Testis (tissue), 2 donors: ENCODE data around the gene MDGA2.

Experiments used
- POLR2A ChIP-seq: fragments of 450-650 bp; IDR thresholded peaks from one replicate; pipeline ENCODE4 v1.6.1; 2017; ENCODE audit warnings: antibody characterized with exemption, mild to moderate bottlenecking, moderate library complexity
- TF ChIP-seq, protein P1 (sequence below), 3 experiments: fragments of 450-650 bp in 2 of 3; fragments of 200-600 bp in 1 of 3; sonication (generic) in 1 of 3; IDR thresholded peaks; one replicate each; pipeline ENCODE4 v1.5.1; 2016 to 2019; ENCODE audit warnings: antibody characterized with exemption in 3 of 3, mild to moderate bottlenecking in 2 of 3, moderate library complexity in 1 of 3

DNA sequence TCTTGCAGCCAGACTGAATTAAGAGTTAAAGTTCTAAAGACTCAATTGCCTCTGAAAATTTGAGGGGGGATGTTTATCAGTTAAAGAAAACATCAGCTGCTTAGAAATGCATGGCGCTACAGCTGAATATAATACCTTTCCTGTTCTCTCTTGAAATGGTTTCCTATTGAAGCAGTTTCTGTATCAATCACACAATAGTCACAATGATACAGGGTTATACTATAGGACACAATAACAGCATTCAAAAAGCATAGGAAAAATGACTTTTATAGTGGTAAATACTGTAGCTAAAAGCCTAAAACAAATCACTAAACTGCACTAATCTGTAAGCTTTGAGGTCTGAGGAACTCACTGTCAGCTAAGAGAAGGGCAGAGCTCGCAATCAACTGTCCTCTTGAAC, 15.2 kb downstream of the MDGA2 start:
- TF ChIP-seq, protein P1, sequence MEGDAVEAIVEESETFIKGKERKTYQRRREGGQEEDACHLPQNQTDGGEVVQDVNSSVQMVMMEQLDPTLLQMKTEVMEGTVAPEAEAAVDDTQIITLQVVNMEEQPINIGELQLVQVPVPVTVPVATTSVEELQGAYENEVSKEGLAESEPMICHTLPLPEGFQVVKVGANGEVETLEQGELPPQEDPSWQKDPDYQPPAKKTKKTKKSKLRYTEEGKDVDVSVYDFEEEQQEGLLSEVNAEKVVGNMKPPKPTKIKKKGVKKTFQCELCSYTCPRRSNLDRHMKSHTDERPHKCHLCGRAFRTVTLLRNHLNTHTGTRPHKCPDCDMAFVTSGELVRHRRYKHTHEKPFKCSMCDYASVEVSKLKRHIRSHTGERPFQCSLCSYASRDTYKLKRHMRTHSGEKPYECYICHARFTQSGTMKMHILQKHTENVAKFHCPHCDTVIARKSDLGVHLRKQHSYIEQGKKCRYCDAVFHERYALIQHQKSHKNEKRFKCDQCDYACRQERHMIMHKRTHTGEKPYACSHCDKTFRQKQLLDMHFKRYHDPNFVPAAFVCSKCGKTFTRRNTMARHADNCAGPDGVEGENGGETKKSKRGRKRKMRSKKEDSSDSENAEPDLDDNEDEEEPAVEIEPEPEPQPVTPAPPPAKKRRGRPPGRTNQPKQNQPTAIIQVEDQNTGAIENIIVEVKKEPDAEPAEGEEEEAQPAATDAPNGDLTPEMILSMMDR (IDR thresholded peaks at IDR 0.05): no peak
- TF ChIP-seq POLR2A: no peak
